Breast epithelium (tissue), 4 donors: ENCODE data around the gene ZBED4. TPM values are rescaled to one million over a fixed set of nuclear protein-coding genes. Genes with fewer than 3 reads are reported as not detected.

Experiments used
- DNase-seq, 2 donors: peaks; one replicate each; pipeline ENCODE4 v3.0.0-alpha.2; 2019; ENCODE audit warnings: low spot score in 2 of 2
- H3K27ac ChIP-seq, 2 donors: fragments of 200-600 bp; sonication (generic) in 1 of 2; one replicate each; pipeline ENCODE4 v1.5.1; 2016 to 2019; ENCODE audit warnings: mild to moderate bottlenecking in 1 of 2
- H3K27me3 ChIP-seq, 2 donors: fragments of 200-600 bp; sonication (generic) in 1 of 2; one replicate each; pipeline versions ENCODE4 v1.5.1 to v1.6.0; 2017 to 2019; ENCODE audit warnings: control low read depth in 1 of 2, mild to moderate bottlenecking in 1 of 2
- H3K36me3 ChIP-seq: fragments of 200-600 bp; one replicate; pipeline ENCODE4 v1.5.1; 2019
- H3K4me1 ChIP-seq, 2 donors: fragments of 200-600 bp; sonication (generic); one replicate each; pipeline ENCODE4 v1.5.1; 2016 to 2019; ENCODE audit warnings: control low read depth in 1 of 2
- H3K4me3 ChIP-seq, 3 donors: fragments of 200-600 bp; sonication (generic); 1 replicate in 2 of 3; 2 replicates in 1 of 3; pipeline ENCODE4 v1.5.1; 2016 to 2019; ENCODE audit warnings: mild to moderate bottlenecking in 3 of 3, moderate library complexity in 2 of 3
- H3K9me3 ChIP-seq, 2 donors: fragments of 200-600 bp; sonication (generic) in 1 of 2; one replicate each; pipeline ENCODE4 v1.5.1; 2016 to 2019; ENCODE audit warnings: control low read depth in 1 of 2
- CTCF ChIP-seq, 3 donors: fragments of 450-650 bp; IDR thresholded peaks; one replicate each; pipeline ENCODE4 v1.5.1; 2016 to 2017; ENCODE audit warnings: antibody characterized with exemption in 3 of 3, mild to moderate bottlenecking in 3 of 3, moderate library complexity in 3 of 3
- POLR2A ChIP-seq: fragments of 450-650 bp; IDR thresholded peaks from one replicate; pipeline ENCODE4 v1.6.1; 2016; ENCODE audit warnings: antibody characterized with exemption, mild to moderate bottlenecking, moderate library complexity
- POLR2AphosphoS5 ChIP-seq, 3 donors: sonication (generic); formaldehyde crosslinking; IDR thresholded peaks; one replicate each; pipeline ENCODE4 v1.6.1; 2017; ENCODE audit warnings: antibody characterized with exemption in 3 of 3
- intact Hi-C: fragments of 100-400 bp; cut with DNase I; formaldehyde crosslinking; loops from one replicate; pipeline ENCODE4 v1.15.1; 2023; ENCODE audit warnings: low total_unique reads
- total RNA-seq, 3 donors: library from RNA; depleted of rRNA; stranded (reverse); fragments of >200 nt; gene quantifications; one replicate each; pipeline ENCODE4 v1.1.0, GENCODE V29; 2016

ZBED4 gene
- total RNA-seq, 3 donors from 2014 or later = 7.5 to 11.3 (median 10.5) TPM

GRCh38 chr22:49810363-49811019 is 43.2 kb upstream of the ZBED4 start:
- H3K4me1 ChIP-seq = peaks cover 0 to 5% of the 10 kb centered on the region in 2 donors
- H3K4me3 ChIP-seq = no peak overlapping the region
- TF ChIP-seq CTCF (IDR thresholded peaks at IDR 0.05) (no peak), POLR2AphosphoS5 (IDR thresholded peaks at IDR 0.05) (no peak), POLR2A (no peak)
- no peak for DNase-seq
- H3K36me3 ChIP-seq = no peaks in the 10 kb centered on the region
- H3K9me3 ChIP-seq = no peaks in the 10 kb centered on the region
- intact Hi-C loops = no loop called here
- H3K27ac ChIP-seq = no peak overlapping the region
- no peaks in the 10 kb centered on the region for H3K27me3 ChIP-seq

- no peak for DNase-seq
- Histone ChIP-seq H3K9me3 (no peaks in the 10 kb centered on the region), H3K27me3 (no peaks in the 10 kb centered on the region), H3K27ac (no peak overlapping the region), H3K36me3 (no peaks in the 10 kb centered on the region), H3K4me1 (peaks cover 0 to 6% of the 10 kb centered on the region in 2 donors), H3K4me3 (no peak overlapping the region)
- no peak for TF ChIP-seq CTCF (IDR thresholded peaks at IDR 0.05)
- no peak for TF ChIP-seq POLR2A
- TF ChIP-seq POLR2AphosphoS5 (IDR thresholded peaks at IDR 0.05) = no peak
- intact Hi-C loops = no loop called here
These were observed 42.4 kb upstream of the ZBED4 start for GRCh38 chr22:49811020-49811791.

- H3K27ac ChIP-seq = no peak overlapping the region
These were observed 40.8 kb upstream of the ZBED4 start for GRCh38 chr22:49812838-49813237.

GRCh38 chr22:49814164-49814686 is 39.4 kb upstream of the ZBED4 start:
- H3K27me3 ChIP-seq = no peaks in the 10 kb centered on the region
- H3K4me3 ChIP-seq = no peak overlapping the region
- H3K36me3 ChIP-seq = no peaks in the 10 kb centered on the region
- H3K4me1 ChIP-seq = peaks cover 0 to 9% of the 10 kb centered on the region in 2 donors
- no peaks in the 10 kb centered on the region for H3K9me3 ChIP-seq
- H3K27ac ChIP-seq = no peak overlapping the region
- intact Hi-C loops = no loop called here
- TF ChIP-seq POLR2AphosphoS5 (IDR thresholded peaks at IDR 0.05) (no peak), POLR2A (no peak), CTCF (IDR thresholded peaks at IDR 0.05) (no peak)
- no peak for DNase-seq

More at GRCh38 chr22:49812838-49813237, 40.8 kb upstream of the ZBED4 start:
- TF ChIP-seq POLR2AphosphoS5 (IDR thresholded peaks at IDR 0.05) (no peak), CTCF (IDR thresholded peaks at IDR 0.05) (no peak)
- intact Hi-C loops = no loop called here
- Histone ChIP-seq H3K9me3 (no peaks in the 10 kb centered on the region), H3K36me3 (no peaks in the 10 kb centered on the region), H3K4me1 (peaks cover 0 to 9% of the 10 kb centered on the region in 2 donors), H3K4me3 (no peak overlapping the region), H3K27me3 (no peaks in the 10 kb centered on the region)
- no peak for DNase-seq

- Histone ChIP-seq H3K27ac (no peak overlapping the region), H3K4me3 (no peak overlapping the region), H3K36me3 (no peaks in the 10 kb centered on the region), H3K9me3 (no peaks in the 10 kb centered on the region), H3K4me1 (peaks cover 0 to 8% of the 10 kb centered on the region in 2 donors), H3K27me3 (no peaks in the 10 kb centered on the region)
- DNase-seq = no peak
- intact Hi-C loops = no loop called here
- TF ChIP-seq POLR2A (no peak), POLR2AphosphoS5 (IDR thresholded peaks at IDR 0.05) (no peak), CTCF (IDR thresholded peaks at IDR 0.05) (no peak)
These were observed 38.8 kb upstream of the ZBED4 start for GRCh38 chr22:49814856-49815255.
